Neural progenitor cell (in vitro differentiated cells): ENCODE results near the gene TUBA3E.
"Not testable (repeated sequence)": the region's sequence is repeated elsewhere in the genome, so short reads cannot be mapped to it uniquely, and the experiment has no call there.

ENCODE experiments used
- EZH2phosphoT487 ChIP-seq: fragments of 200-600 bp; sonication (generic); IDR thresholded peaks from 2 replicates; pipeline ENCODE4 v1.6.1; 2017; ENCODE audit warnings: antibody characterized with exemption
- TF ChIP-seq, protein P1 (sequence below): fragments of 200-600 bp; sonication (generic); IDR thresholded peaks from 2 replicates; pipeline ENCODE4 v1.5.1; 2017; ENCODE audit warnings: antibody characterized with exemption, mild to moderate bottlenecking

DNA sequence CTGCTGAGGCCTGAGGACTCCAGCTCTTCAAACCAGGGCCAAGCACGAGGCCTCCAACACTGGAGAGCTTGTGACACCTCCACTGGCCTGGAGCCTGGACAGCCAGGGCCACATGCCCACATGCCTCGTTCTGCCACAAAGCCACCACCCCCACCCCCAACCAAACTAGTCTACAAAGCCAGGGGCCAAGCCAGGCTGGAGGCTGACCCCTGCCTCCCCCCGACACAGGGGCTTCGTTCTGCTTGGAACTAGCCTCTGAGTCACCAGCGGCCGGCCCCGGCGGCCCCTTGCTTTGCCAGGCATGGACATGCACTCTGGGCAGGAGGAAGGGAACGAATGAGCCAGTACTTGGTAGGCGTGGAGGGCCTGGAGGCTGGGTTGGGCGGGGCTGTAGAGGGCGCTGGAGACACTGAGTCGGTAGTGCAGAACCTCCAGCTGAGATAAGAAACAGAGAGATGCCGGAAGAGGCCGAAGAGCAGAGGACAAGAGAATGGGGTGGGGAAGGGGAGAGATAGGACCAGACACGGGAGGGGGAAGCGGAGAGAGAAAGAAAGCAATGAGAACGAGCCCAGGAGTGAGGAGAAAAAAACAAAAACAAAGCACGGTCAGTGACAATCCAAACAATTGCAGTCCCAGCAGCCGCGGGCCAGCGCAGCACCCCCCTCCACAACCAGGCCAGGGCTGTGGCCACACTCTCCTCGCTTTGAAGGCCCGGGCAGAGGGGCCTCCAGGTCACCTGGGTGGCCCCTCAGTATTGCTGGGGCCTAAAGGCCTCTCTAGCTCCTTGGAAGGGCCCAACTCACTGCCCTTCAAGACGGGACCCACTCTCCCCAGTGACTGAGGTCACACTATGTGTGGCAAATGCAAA is 37.2 kb downstream of the TUBA3E start:
- TF ChIP-seq, protein P1, sequence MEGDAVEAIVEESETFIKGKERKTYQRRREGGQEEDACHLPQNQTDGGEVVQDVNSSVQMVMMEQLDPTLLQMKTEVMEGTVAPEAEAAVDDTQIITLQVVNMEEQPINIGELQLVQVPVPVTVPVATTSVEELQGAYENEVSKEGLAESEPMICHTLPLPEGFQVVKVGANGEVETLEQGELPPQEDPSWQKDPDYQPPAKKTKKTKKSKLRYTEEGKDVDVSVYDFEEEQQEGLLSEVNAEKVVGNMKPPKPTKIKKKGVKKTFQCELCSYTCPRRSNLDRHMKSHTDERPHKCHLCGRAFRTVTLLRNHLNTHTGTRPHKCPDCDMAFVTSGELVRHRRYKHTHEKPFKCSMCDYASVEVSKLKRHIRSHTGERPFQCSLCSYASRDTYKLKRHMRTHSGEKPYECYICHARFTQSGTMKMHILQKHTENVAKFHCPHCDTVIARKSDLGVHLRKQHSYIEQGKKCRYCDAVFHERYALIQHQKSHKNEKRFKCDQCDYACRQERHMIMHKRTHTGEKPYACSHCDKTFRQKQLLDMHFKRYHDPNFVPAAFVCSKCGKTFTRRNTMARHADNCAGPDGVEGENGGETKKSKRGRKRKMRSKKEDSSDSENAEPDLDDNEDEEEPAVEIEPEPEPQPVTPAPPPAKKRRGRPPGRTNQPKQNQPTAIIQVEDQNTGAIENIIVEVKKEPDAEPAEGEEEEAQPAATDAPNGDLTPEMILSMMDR: peak; percentile 40
- TF ChIP-seq EZH2phosphoT487: not testable (repeated sequence)
